ENCODE data around the gene RNF44. TPM values are rescaled to one million over a fixed set of nuclear protein-coding genes. Genes with fewer than 3 reads are reported as not detected.
A peak's percentile ranks its signal among the peaks of the same experiment; 100 is the strongest.

RNF44 gene
- 9.8 TPM for total RNA-seq

DNA sequence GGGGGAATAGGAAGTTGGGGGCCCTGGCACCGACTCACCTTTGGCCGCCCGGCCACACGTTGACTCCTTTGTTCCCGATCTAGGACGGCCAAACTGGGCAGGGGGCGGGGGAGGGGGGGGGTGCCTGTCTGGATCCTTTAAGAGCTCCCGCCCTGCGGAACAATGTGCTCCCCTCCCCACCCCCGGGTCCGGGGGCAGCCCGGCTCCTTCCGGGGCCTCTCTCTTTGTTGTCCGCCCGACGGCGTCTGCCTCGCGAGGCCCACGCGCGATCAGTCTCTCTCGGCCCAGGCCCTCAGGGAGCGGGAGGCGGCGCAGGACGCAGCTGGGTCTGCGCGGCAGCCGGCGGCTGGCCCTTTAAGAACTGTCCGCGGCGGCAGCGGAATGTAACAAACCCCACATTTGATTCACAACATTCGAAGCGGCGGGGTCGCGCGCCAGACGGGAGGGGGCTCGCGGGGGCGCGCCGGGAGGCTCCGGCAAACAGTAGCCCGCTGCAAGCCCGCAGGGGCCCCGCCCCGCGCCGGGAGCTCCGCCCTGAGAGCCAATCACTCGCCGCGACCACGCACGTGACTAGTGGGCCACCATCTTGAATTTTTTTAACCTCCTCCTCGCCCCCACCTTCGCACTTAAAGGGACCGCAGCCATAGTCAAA is at the start of gene RNF44:
TSS of gene RNF44 (minus strand) at position 501 of the 652 bp plus-strand sequence. CDS start 4,930 bp downstream, outside the sequence.
- DNase-seq (ENCODE audit: low spot score in 2 of 2): peak; percentile 94 to 95
- no peak for FAIRE-seq

DNA sequence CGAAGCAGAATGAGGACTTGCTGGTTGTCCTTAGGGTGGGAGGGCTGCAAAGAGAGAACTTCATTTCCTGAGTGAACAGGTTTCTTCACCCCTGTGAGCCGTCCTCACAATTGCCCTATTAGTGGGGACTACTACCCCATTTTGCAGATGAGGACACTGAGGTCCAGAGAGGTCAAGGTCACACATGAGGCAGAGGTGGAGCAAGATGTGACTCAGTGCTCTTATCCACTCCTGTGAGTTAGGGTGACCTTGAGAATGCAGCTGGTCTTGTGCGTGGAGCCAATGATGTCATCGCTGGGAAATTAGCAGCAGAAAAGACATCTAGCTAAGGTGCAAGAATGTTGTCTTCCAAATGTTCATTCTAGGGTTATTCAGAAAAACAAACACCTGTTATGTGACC is 45.9 kb upstream of the RNF44 start:
- no peak for DNase-seq (ENCODE audit: low spot score in 2 of 2)
- FAIRE-seq: no peak

DNA sequence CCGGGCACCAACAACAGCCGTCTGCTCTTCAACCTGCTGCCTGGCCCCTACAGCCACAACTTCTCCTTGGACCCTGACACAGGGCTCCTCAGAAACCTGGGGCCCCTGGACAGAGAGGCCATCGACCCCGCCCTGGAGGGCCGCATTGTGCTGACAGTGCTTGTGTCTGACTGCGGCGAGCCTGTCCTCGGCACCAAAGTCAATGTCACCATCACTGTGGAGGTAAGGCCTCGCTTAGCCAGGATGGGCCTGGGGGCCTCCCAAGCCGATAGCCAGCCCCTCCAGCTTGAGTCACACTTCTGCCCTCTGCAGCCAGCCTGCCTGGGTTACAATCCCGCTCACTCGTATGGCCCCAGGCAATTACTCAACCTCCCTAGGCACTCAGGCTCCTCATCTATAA is 44.2 kb upstream of the RNF44 start:
- no peak for DNase-seq (ENCODE audit: low spot score in 2 of 2)
- FAIRE-seq: no peak

DNA sequence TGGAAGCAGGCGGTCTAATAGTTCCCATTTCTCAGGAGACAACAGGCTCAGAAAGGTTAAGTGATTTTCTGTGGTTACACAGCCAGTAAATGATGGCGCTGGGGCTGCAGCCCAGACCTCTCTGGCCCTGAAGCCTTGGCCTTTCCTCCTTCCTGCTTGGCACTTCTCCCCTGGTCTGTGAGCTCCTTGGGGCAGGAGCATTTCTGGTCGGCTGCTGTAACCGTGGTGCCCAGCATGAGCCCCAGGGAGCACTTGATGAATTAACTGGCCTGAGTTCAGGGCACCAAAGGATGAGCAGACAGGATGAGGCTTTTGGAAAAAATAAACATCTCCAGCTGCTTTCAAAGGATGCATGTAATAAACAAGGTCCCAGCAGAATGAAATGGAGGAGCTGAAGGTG is 42.1 kb upstream of the RNF44 start:
- DNase-seq (ENCODE audit: low spot score in 2 of 2) (no peak), FAIRE-seq (no peak)

- FAIRE-seq: no peak
Measured at GRCh38 chr5:176578391-176578808, 41.2 kb upstream of the RNF44 start.

GRCh38 chr5:176577312-176578176 is 40.3 kb upstream of the RNF44 start:
- DNase-seq (ENCODE audit: low spot score in 2 of 2) (no peak), FAIRE-seq (no peak)

More at GRCh38 chr5:176578391-176578808, 41.2 kb upstream of the RNF44 start:
- DNase-seq (ENCODE audit: low spot score in 2 of 2): no peak

DNA sequence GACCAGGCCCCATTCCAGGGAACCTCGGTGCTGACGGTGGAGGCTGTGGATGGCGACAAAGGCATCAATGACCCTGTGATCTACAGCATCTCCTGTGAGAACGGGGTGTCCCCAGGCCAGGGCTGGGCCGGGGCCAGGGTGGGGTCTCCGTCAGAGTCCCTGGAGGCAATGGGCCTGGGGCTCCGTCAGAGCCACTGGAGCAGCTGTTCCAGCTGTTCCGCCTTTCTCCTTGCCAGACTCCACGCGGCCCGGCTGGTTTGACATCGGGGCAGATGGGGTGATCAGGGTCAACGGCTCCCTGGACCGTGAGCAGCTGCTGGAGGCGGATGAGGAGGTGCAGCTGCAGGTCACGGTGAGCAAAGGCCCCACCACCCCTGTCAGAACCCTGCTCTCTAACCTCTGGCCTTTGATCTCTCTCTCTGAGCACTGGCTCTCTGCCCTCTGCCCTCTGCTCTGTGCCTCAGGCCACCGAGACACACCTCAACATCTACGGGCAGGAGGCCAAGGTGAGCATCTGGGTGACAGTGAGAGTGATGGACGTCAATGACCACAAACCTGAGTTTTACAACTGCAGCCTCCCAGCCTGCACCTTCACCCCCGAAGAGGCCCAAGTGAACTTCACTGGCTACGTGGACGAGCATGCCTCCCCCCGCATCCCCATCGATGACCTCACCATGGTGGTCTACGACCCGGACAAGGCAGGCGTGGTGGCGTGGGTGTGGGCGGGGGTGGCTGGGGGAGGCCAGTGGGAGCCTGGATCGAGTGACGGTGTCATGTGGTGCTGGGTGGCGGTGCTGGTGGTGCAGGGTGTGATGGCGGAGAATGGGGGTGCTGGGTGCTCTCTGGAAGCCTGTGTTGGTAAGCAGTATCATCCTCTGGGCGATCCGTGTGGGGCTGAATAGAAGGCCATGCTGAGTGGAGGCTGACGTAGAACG is 38.6 kb upstream of the RNF44 start:
- DNase-seq (ENCODE audit: low spot score in 2 of 2) (no peak), FAIRE-seq (no peak)

DNA sequence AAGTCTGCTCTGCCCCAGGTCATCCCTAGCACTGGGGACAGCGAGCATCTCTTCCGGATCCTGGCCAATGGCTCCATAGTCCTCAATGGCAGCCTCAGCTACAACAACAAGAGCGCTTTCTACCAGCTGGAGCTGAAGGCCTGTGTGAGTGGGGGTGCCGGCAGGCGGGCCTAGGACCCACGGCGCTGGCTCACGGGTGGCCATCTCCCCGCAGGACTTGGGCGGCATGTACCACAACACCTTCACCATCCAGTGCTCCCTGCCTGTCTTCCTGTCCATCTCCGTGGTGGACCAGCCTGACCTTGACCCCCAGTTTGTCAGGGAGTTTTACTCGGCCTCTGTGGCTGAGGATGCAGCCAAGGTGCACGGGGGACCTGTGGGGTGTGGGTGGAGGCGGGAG is 37.9 kb upstream of the RNF44 start:
- DNase-seq (ENCODE audit: low spot score in 2 of 2): no peak
- no peak for FAIRE-seq

DNA sequence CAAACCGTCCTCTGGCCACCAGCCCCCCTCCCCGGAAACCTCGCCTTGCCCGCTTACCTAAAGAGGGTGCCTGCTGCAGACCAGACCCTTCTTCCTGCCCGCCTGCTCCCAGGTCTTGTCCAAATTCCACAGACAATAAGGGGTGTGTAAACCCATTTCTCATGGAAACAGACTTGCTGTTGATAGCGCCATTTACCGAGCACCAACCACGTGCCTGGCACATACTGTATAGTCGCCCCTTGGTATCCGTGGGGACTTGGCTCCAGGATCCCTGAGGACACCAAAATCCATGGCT is 37.0 kb upstream of the RNF44 start:
- FAIRE-seq: no peak
- DNase-seq (ENCODE audit: low spot score in 2 of 2): no peak

- FAIRE-seq (no peak), DNase-seq (ENCODE audit: low spot score in 2 of 2) (peak; percentile 77 to 83)
Measured at GRCh38 chr5:176573564-176574296, 36.5 kb upstream of the RNF44 start.

- FAIRE-seq: no peak
- DNase-seq (ENCODE audit: low spot score in 2 of 2): no peak
Measured at GRCh38 chr5:176570044-176570443, 32.8 kb upstream of the RNF44 start.

DNA sequence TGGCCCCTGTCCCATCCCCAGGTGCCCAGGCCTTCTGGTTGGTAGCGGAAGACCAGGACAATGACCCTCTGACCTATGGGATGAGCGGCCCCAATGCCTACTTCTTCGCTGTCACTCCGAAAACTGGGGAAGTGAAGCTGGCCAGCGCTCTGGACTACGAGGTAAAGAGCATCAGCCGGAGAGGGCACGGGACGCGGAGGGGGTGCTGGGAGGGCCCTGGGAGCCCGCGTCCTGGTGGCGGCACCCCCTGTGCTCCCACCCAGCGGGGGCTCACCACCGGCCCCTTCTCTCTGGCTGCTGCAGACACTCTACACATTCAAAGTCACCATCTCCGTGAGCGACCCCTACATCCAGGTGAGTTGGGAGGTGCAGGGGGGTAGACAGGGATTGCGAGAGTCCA is 31.5 kb upstream of the RNF44 start:
- no peak for FAIRE-seq
- no peak for DNase-seq (ENCODE audit: low spot score in 2 of 2)

GRCh38 chr5:176565760-176566288 is 28.6 kb upstream of the RNF44 start:
- FAIRE-seq (no peak), DNase-seq (ENCODE audit: low spot score in 2 of 2) (no peak)

DNA sequence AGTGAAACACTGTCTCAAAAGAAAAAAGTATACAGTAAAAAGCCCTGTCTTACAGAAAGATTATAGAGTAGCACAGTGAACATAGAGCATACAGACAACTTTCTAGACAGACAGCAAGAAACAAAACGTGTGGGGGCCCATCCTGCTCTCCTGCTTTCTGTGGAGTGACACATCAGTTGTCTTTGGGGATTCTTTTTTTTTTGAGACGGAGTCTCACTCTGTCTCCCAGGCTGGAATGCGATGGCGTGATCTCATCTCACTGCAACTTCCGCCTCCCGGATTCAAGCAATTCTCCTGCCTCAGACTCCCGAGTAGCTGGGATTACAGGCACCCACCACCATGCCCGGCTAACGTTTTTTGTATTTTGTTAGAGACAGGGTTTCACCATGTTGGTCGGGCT is 26.8 kb upstream of the RNF44 start:
- DNase-seq (ENCODE audit: low spot score in 2 of 2) (no peak), FAIRE-seq (no peak)

DNA sequence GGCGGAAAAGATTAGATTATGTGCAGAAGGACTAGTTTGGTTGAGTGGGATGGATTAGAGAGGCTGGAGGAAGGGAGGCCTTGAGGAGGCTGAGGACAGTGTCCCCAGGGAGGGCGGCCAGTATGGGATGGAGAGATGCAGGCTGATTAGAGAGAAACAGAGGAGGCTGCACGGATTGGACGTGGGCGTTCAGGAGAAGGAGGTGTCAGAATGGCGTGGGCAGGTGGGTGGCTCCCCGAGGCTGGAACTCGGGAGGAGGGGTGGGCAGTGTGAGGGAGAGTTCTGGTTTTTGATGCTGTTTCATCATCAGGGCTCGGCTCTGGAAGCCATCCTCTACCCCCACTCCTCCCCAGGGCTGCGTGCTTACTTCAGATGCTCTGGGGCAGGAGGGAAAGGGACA is 25.0 kb upstream of the RNF44 start:
- FAIRE-seq (no peak), DNase-seq (ENCODE audit: low spot score in 2 of 2) (no peak)

DNA sequence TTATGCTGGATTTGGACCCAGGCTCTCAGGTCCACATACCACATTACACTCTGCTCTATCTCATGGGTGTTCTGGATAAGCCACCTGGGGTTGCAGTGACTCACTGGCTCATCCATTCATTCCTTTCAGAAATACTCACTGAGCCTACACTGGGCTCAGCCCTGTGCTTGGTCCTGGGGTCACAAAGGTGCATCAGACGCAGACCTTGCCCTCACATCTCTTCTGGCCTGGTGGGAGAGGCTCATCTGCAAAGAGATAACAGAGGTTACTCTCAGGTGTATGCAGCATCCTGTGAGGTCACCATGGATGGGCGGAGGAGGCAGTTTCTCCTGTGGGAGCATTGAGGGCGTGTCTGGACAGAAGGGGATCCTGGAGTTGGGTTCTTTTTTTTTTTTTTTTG is 24.1 kb upstream of the RNF44 start:
- DNase-seq (ENCODE audit: low spot score in 2 of 2): no peak
- no peak for FAIRE-seq

DNA sequence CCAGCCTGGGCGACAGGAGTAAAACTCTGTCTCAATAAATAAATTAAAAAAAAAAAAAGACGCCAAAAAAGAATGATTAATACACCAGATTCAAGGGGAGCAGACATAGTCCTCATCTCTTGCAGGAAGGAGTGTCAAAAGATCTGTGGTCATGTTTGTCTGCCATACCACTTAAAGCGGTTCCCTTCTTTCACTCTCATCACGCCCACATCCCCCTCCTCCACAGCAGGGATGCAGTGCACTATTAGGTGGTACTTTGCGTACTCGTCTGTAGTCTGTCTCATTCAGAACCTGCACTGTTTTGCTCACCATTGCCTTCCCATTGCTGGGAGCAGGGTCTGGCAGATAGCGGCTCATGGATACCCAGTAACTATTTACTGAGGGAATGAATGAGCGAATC is 23.2 kb upstream of the RNF44 start:
- FAIRE-seq (no peak), DNase-seq (ENCODE audit: low spot score in 2 of 2) (no peak)

GRCh38 chr5:176559683-176560082 is 22.5 kb upstream of the RNF44 start:
- no peak for DNase-seq (ENCODE audit: low spot score in 2 of 2)
- FAIRE-seq: no peak

- FAIRE-seq (no peak), DNase-seq (ENCODE audit: low spot score in 2 of 2) (no peak)
Measured at GRCh38 chr5:176557846-176558245, 20.6 kb upstream of the RNF44 start.

Data from frontal cortex (tissue), 4 donors.